HG03039 (cell line): Measurements from ENCODE around the gene MAN2B2.
A peak's percentile ranks its signal among the peaks of the same experiment; 100 is the strongest.
"Not testable (repeated sequence)": the region's sequence is repeated elsewhere in the genome, so short reads cannot be mapped to it uniquely, and the experiment has no call there.

Experiments
- ATAC-seq: cut with Tn5 transposase; IDR thresholded peaks from one replicate; pipeline ENCODE4 v1.9.1; 2021; ENCODE audit warnings: mild to moderate bottlenecking, moderate library complexity; ENCODE audit not compliant: unreplicated experiment

MAN2B2 gene

DNA sequence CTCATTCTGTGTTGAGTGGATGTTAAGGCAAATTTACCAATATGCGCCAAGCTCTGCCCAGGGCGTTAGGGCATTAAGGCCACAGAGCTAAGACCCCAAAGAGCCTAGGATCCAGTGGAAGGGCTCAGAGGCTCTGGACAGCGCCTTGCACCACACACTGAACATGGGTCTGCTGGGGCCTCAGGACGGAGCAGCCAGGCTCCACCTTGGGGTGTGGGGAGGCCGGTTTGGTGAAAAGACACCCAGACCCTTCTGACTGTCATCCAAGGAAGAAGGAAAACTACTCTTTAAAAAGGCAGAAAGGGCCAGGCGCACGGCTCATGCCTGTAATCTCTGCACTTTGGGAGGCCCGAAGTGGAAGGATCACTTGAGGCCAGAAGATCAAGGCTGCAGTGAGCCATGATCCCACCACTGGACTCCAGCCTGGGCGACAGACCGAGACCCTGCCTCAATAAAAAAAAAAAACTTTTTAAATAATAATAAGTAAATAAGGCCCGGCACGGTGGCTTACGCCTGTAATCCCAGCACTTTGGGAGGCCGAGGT, 64.2 kb downstream of the MAN2B2 start:
- ATAC-seq = no peak

DNA sequence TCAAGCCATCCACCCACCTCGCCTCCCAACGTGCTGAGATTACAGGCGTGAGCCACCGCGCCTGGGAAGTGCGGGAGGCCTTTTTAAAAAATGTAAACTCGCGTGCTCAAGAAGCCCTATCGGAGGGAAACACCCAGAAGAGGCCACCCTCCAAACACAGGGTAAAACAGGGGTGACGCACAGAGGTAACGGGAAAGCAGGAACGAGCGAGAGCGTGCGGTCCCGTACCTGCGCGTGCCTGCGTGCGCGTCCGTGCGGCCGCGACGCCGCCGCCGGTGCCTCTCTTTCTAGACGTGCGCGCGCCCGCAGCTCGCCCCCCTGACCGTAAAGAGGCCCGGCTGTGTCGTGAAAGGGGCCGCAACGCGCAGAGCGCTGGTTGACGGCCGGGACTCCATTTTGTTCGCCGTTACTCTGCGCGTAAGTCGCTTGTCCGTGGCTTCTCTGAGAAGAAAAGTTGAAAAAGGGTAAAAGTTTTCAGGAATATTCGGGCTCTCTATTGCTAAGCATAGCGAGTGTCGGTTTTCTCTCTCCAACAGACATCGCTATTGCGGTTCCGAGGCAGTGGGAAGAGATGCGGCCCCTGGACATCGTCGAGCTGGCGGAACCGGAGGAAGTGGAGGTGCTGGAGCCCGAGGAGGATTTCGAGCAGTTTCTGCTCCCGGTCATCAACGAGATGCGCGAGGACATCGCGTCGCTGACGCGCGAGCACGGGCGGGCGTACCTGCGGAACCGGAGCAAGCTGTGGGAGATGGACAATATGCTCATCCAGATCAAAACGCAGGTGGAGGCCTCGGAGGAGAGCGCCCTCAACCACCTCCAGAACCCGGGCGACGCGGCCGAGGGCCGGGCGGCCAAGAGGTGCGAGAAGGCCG, 65.5 kb downstream of the MAN2B2 start, which contains the start of gene MRFAP1:
Gene MRFAP1 (plus strand): TSS at position 394 of the 872 bp plus-strand sequence. CDS start 178 bp downstream, at position 572.
- peak; percentile 81 for ATAC-seq

DNA sequence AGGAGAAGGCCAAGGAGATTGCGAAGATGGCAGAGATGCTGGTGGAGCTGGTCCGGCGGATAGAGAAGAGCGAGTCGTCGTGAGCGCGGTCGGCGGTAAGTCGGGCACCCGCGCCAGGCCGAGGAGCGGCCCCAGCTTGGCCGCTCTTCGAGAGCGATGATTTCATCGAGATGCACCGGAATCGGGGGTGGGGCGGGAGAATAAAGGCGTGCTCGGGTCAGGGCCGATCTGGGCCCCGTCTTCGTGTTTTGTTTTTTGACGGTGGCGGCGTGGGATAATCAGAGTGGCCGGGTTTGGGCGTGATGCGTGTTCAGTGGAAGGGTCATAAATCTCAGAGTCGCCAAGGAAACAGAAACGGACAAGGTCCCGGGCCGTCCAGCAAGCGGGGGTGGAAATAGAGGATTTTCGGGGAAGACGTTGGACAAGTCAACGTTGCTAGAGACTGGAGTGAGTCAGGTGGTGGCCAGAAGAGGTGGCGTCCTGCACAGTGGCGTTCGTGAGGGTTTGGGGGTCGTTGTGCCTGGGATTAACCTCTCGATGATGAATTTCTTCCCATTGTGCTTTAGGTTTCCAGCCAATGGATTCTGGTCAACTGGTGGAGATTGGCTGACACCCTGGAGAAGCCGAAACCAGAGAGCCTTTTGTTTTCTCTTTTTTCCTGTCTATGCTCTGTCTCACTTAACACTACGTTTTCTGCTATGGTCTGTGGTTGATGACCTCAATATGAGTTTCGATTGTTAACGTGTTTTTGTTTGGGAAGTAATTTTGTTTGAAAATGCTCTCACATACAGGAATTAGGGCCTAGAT, 66.4 kb downstream of the MAN2B2 start:
- peak; percentile 18 for ATAC-seq

GRCh38 chr4:6641971-6642320, 67.0 kb downstream of the MAN2B2 start:
- no peak for ATAC-seq

- no peak for ATAC-seq
Observed at GRCh38 chr4:6643141-6643847, 68.3 kb downstream of the MAN2B2 start.

DNA sequence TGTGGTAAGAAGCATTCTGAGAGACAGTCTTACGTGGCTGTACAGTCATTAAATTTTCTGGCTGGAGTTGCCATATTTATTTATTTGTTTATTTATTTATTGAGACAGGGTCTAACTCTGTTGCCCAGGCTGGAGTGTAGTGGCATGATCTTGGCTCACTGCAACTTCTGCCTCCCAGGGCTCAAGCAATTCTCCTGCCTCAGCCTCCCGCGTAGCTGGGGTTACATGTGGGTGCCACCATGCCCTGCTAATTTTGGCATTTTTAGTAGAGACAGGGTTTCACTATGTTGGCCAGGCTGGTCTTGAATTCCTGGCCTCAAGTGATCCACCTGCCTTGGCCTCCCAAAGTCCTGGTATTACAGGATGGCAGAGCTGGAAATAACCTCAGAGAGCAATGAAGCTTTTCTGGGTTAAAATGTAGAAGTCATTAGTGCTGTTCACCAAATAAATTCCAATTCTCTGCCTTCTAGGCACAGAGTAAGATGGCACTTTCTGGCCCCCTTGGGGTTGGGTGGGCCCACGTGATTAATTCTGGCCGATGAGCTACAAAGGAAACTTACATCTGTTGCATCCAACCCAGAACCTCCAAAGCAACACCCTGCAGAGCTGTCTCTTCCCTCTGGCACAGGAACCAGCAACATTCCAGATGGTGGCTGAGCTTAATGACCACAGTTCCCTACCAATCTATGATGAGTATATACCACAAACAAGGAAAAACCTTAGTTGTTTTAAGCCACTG, 70.0 kb downstream of the MAN2B2 start:
- ATAC-seq = no peak

DNA sequence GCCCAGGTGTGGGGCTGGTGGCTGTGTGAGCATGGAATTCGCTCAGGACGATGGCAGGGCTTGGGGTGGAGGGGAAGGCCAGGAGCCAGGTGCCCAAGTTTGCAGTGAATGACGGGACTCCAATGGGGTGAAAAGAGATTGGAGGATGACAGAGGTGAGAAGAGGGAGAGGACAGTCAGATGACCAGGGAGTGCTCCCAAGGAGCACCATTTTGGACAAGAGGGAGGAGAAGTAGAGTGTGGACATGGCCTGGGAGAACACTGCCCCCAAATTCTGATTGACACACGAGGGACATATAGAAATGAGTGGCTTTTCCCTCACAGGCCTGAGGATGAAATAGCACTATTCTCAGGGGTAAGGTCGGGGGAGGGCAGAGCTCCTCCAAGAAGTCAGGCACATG, 72.2 kb downstream of the MAN2B2 start:
- no peak for ATAC-seq

DNA sequence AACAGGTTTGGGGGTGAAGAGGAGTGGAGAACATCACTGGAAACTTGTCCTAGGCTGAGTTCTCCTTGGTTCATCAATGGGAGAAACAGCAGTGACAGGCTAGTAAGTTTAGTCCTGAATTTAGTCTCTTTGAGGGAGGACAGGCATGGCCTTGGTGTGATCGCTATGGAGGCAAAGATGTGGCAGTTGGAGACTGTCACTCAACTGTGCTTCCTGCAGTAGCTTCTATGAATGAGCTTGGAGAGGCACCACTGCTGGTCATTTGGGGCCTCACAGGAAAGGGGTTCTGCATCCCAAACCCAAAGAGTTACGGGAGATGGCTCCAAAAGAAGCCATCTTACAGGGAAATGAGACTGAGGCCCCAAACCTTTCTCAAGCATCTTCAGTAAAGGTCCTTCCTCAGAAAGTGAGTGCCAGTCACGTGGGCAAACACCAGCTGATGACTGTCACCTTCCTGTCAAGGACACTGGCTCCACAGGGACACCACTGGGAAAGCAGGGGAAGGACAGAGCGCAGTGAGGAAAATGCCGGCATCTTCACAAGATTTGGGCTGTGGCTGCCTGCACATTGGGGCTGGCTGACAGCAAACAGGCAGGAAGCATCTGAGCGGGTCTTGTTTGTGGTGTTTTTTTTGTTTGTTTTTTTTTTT, 72.7 kb downstream of the MAN2B2 start:
- ATAC-seq = no peak

DNA sequence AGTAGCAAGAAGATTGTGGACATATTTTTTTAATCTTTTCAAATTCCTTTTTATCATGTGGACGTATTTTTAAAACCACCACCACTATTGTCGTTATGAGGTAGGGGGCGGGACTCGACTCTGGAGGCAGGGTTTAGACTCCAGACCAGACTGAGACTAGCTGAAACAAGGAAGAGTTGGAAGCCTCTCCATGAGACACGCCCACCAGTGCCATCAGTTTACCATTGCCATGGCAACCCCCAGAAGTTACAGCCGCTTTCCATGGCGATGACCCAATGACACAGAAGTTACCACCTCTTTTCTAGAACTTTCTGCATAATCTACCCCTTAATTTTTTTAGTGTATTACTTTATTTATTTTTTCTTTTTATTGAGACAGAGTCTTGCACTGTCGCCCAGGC, 74.2 kb downstream of the MAN2B2 start:
- no peak for ATAC-seq

GRCh38 chr4:6654211-6654610, 79.2 kb downstream of the MAN2B2 start:
- not testable (repeated sequence) for ATAC-seq

DNA sequence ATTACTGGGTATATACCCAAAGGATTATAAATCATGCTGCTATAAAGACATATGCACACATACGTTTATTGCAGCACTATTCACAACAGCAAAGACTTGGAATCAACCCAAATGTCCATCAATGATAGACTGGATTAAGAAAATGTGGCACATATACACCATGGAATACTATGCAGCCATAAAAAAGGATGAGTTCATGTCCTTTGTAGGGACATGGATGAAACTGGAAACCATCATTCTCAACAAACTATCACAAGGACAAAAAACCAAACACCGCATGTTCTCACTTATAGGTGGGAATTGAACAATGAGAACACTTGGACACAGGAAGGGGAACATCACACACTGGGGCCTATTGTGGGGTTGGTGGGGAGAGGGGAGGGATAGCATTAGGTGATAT, 80.3 kb downstream of the MAN2B2 start:
- not testable (repeated sequence) for ATAC-seq

DNA sequence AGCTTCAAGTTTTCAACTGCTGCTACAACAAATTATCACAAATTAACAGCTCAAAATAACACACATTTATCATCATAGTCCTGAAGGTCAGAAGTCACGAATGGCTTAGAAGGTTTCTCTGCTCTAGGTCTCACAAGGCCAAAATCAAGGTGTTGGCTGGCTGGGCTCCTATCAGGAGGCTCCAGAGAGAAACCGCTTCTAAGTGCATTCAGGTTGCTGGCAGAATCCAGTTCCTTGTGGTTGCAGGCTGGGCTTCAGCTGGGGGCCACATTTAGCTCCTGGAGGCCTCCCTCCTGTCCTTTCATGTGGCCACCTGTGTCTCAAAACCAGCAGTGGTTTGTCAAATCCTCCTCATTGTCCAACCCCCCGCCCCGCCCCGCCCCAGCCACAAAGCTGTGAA, 80.9 kb downstream of the MAN2B2 start:
- no peak for ATAC-seq

DNA sequence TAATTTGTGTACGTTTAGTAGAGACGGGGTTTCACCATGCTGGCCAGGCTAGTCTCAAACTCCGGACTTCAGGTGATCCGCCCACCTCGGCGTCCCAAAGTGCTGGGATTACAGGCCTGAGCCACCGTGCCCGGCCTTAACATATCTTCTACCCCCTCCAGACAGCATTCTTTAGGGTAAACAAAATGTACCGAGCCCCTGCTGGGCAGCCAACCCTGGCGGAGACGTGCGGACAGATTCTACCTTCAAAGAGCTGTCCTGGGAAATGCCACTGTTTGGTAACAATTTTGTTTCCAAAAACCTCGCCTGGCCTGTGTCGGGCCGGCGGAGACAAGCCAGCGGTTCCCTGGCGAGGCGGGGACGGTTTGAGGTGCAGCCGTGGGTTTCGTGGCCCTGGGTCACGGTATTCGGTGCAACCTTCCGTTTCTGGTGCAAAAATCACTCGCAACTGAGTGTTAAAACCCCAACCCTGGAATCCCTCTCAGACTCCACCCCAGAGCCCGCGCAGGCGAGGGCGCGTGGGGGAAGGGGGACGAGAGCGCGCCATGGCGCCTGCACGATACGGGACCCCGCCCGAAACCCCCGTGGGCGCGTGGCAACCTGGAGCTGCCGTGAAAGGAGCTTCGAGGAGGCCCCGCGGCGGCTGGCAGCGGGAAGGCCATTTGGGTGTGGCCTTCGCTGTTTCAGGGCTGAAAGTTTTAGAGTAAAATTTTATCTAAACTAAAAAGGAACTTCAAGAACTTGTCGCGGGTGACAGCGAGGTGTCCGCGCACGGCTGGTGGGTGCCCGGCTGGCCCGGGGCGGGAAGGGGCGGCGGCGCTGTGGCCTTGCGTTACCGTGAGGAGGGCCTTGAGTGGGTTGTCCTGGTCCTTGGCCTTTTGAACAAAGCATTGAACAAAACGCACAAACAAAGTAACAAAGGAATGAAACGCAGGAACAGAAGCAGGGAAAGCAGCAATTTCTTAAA, 82.5 kb downstream of the MAN2B2 start:
- ATAC-seq = no peak

DNA sequence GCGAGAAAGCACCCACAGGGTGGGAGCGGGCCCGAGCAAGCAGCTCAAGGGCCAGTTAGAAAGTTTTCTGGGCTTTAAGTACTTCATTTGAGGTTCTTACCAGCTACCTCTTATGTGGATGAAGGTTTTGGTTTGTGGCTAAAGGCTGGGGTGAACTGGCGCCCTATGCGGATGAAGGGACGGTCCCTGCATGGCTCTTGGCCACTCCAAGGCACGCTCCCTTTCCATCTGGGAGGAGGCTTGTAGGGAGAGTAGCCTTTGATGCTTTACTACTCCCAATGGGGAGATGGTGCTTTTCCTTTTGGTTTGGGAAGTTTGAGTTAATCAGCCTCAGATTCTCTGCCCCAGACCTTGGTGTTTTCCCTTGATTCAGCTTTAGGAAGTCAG, 83.2 kb downstream of the MAN2B2 start:
- ATAC-seq = no peak

DNA sequence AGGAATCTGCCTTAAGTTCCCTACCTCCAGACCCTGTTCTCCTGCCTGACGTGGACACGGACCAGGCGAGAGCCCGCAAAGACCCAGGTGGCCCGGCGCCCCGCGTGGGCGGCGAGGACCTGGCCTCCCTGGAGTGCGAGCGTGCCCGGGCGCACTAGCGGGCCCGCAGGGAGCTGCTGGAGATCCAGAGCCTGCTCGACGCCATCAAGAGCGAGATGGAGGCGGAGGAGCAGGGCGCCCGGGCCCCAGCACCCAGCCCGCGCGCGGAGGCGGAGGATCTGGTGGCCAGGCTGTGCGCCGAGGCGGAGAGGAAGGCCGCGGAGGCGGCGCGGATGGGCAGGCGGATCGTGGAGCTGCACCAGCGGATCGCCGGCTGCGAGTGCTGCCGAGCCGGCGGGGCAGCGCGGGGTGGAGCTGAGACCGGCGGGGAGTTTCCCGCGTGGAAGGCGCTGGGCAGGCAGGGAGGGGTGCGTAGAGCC, 83.6 kb downstream of the MAN2B2 start:
- ATAC-seq = no peak

GRCh38 chr4:6659897-6660296, 84.9 kb downstream of the MAN2B2 start:
- no peak for ATAC-seq

DNA sequence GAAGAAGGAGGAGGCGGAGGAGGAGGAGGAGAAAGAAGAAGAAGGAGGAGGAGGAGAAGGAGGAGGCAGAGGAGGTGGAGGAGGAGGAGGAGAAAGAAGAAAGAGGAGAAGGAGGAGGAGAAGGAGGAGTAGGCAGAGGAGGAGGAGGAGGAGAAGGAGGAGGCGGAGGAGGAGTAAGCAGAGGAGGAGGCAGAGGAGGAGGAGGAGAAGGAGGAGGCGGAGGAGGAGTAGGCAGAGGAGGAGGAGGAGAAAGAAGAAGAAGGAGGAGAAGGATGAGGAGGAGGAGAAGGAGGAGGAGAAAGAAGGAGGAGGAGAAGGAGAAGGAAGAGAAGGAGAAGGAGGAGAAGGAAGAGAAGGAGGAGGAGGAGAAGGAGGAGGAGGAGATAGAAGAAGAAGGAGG, 85.4 kb downstream of the MAN2B2 start:
- no peak for ATAC-seq

GRCh38 chr4:6662591-6662990, 87.6 kb downstream of the MAN2B2 start:
- ATAC-seq = no peak
